NOMO-1 treated with dmso at 0.1 percent for 144 hours (cell line): Measurements from ENCODE around the gene BOD1L1.
A peak's percentile ranks its signal among the peaks of the same experiment; 100 is the strongest.
"Not testable (repeated sequence)": the region's sequence is repeated elsewhere in the genome, so short reads cannot be mapped to it uniquely, and the experiment has no call there.

Source experiments
- DNase-seq: peaks from one replicate; lab custom pipeline; 2025; ENCODE audit not compliant: unreplicated experiment; lab: John Stamatoyannopoulos, UW

The BOD1L1 gene

DNA sequence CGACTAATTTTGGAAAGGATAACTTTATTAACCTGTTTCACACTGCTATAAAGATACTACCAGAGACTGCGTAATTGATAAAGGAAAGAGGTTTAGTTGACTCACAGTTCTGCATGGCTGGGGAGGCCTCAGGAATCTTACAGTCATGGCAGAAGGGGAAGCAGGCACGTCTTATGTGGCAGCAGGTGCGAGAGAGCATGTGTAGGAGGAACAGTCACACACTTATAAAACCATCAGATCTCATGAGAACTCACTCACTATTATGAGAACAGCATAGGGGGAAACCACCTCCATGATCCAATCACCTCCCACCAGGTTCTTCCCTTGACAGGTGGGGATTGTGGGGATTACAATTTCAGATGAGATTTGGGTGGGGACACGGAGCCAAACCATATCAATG lies 67.4 kb downstream of the BOD1L1 start:
- DNase-seq, result not testable (repeated sequence)

DNA sequence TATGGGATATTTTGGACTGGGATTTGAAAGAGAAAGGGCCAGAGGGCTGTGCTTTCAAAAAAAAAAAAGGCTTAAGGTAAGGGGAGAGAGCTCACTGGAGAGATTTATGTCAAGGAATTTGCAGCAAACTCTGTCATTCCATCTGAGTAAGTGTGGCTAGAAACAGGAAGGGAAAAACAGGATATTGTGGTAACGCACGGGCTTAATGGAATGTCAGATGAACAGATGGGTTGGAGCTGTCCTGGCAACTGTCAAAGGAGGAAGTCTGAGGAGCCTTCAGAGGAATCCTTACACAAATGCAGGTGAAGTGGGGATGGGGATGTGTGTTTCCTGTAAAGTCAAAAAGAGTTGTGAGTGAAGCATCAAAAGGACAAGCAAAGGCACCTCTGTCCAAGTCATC lies 68.1 kb downstream of the BOD1L1 start:
- DNase-seq, result no peak

DNA sequence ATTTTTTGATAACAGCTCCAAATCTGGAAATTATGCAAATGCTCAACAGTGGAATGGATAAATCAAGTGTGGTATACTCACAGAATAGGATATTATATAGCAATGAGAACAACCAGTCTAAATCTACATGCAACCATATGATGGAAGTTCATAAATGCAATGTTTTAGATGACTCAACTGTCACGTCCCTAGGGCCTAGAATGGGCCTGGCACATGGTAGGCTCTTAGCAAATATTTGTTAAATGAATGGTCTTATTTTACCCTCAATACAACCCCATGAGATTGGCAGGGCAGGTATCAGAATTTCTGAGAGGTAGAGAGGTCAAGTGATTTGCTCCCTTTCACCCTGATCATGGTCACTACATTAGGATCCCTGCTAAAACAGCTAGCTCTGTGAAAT lies 68.6 kb downstream of the BOD1L1 start:
- DNase-seq, result no peak

DNA sequence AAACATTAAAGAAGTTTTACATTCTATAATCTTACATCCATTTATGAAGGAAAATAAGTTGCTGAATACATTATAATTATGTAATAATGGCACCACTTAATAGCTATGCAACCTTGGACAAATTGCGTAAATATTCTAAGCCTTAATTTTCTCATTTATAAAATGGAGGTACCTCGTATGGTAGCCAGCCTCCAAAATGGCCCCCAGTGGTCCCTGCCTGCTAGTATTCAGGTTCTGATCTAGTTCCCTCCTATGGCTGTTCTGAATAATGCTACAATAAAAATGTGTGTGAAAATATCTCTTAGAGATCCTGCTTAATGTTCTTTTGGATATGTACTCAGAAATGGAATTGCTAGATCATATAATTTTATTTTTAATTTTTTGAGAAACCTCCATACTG lies 72.2 kb downstream of the BOD1L1 start:
- DNase-seq, result no peak

DNA sequence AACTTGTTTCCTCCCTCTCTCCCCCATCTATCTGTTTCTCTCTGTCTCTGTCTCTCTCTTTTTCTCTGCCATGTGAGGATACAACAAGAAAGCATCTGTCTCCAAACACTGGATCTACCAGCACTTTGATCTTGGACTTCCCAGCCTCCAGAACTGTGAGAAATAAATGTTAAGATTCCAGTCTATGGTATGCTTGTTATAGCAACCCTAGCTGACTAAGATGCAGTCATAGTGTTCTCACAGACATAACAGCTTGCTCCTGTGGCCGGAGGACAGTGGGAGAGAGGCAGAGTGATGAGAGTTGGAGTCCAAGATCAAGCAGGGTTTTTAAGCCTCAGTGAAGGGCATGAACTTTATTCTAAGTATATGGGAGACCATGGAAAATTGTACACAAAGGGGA lies 74.4 kb downstream of the BOD1L1 start:
- DNase-seq, result no peak

DNA sequence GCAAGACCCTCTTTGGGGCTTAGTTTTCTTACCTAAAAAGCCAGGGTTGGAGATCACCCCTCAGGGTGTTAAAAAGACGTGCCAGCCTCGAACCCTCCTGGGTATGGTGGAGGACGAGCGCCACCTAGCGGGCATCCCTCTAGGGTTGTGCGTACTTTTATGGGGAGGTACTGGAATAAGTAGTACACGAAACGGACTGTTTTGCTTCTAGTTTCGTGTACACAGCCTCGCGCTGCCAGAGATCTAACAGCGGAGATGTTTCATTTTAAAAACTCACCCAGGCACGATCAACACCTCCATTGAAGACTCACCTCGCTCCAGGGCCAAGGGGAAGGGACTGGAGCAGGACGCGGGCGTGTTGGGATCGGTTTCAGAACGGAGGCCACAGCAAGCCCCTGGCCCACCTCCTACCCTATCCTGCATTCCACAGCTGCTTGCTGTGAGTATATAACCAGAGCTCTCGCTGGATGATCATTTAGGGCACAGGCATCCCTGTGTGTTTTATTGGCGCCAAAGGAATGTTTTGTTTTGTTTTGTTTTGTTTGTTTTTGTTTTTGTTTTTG lies 78.5 kb downstream of the BOD1L1 start:
- DNase-seq, result peak; percentile 71

DNA sequence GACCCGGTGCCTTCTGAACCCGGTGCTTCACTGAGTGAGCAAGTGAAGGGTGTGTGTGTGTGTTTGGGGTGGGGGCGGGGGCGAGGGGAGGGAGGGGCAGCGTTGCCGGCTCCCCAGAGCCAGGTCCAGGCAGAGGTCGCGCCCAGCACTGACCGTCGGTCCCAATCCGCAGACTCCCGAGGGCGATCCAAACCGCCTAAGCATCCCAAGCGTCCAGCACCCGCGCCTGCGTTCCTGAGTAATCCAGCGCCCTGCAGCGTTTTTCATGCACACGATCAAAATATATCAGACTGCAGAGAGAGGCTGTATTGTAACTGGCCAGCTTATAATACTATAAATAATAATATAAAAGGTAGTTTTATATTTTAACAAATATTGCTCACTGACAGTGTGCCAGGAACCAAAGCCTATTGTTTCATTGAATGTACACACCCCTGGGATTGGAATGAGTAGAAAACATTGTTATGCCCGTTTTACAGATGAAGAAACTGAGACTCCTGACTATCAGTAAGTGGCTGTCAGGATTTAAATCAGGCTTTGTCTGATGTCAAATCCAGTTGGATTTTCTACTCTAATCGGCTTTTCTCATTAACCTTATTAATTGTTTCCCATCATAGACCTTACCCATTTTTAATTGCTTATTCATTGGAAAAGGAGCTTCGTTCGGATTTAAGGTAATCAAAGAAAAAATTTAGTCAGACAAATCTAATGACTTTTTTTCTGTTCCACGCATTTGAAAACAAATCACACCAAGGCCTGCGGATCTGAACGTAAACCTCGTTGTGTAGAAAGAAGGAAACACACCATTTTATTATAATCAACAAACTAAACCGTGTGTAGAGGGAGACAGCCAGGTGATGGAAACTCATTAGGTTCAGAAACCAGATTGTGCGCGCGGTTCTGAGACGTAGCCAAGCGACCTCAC lies 79.2 kb downstream of the BOD1L1 start:
- no peak for DNase-seq

DNA sequence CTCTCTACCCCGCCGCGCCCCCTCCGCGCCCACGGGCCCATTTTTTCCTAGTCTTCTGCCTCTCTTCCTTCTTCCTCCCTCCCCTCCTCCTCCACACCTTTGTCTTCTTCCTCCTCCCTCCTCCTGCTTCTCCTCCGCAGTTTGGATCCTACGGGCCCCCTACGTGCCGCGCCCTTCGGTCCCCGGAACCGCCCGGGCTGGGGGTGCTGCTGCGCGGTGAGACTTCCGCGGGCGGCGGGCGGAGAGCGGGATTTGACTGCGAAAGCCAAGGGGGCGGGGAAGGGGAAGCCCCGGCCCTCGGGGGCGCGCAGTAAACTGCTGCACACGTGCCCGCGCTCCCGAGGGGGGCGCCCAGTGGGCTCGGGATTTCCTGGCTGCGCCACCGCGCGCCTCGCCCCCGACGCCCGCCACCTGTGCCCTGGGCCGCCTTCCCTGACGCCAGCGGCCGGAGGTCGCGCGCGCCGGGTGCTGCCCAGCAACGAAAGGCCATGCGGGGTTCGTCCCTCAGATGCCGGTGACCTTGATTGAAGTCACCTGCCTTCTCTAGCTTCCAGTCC lies 80.0 kb downstream of the BOD1L1 start:
- DNase-seq, result no peak

DNA sequence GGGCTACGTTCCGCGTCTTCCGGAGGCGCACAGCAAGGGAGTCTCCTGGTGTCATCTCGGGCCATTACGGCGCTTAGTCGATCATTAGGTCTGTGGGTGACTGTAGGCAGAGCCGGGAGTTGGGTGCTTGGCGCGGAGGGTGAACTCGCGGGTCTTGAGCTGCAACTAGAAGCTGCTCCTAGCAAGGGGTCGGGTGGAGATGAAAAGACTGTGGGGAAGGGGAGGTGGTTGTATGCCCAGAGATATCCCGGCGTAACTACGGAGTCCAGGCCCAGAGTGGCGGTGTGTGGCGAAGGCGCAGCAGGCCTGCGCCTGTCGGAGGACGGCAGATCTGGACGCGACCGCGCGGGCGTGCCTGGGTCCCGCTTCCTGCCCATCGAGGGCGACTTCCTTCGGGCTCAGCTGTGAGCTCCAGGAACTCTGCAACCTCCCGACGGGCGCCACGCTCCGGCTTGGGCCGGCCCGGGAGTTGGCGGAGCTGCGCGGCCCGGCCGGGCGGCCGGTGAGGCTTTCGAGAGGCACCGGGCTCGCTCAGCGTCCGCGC lies 80.5 kb downstream of the BOD1L1 start:
- DNase-seq, result no peak

DNA sequence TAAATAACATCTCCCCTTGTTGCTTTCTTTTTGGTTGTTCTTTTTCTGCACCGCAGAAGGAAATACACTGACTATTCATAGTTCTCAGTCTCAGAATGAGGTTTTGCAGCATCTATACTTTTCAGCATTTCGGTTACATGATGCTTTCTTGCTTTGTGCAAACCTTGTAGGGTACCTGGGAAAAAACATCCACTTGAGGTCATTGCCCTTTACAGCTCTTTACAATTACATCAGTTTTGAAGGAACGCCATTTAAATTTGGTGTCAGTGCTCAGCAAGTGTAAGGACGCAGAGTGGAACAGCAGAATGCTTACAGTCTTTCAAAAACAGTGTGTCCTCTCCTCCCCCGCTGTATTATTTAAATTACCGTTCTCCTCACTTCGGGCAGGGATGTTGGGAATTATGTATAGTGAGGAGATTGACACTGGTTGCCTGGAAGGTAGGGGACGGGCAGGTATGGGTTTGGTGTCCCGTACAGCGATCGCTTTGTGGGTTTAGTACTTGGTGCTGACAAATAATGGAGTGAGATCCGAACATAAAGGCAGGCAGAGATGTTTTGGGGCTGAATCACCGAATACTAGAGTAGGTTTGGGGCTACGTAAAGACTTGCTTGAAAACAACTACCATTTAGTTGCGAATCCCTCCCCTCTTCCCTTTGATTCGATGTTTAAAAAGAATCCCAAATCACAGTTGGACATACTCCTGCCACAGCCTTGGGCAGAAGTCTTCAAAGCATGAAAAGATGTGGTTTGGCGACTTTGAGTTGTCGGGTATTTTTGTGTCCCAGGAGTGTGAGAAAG lies 81.2 kb downstream of the BOD1L1 start:
- no peak for DNase-seq

DNA sequence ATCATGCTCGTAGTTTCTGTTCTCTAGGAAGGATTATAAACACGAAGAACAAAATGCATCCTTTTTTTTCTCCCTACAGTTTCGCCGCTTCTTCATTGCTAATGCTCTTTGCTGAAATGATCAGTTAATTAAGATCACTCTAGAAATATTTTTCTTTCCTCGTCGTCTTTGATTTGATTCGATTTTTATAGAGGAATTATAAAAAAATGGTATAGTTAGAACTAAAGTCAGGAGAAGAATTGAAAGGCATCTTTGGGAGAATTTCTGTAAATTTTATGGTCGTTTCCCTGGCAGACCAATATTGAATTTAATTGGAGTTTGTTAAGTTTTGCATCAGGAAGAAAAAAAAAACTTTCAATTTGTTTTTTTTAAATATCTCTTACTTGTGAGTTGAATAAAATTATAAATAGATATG lies 82.1 kb downstream of the BOD1L1 start:
- DNase-seq, result no peak

DNA sequence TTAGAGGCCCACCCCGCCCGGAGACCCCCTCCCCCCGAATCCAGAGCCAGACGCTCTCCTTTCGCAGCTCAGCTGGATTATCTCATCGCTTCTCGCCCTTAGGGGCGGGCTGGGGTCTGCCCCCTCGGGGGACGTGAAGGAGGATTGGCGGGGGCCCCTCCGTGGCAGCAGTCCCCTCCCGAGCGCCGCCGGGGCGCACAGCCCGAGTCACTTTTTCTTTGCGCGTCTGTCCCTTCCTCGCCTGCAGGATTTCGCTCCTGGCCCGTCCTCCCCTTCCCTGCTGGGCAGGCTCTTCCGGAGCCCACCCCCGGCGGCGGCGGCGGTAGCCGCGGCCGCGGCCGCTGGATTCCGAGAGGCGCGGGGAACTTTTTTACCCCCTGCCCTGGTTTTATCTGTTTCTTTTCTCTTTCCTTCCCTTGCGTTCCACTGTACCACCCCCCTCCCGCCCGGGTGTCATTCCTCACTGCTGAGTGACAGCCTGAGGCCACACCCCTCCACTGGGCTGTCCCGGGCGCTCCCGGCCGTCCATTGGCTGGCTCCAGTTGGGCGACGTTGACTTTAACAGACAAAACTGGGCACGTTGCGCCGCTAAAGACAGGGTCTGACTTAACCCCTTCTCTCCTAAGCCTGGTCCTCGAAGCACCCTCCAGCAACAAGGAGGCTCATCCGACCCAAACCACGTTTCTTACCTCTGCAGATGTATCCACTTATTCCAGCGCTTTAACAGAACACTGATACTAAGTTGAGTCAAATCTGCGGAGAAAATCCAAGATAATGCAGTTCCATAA lies 82.7 kb downstream of the BOD1L1 start:
- peak; percentile 79 for DNase-seq

DNA sequence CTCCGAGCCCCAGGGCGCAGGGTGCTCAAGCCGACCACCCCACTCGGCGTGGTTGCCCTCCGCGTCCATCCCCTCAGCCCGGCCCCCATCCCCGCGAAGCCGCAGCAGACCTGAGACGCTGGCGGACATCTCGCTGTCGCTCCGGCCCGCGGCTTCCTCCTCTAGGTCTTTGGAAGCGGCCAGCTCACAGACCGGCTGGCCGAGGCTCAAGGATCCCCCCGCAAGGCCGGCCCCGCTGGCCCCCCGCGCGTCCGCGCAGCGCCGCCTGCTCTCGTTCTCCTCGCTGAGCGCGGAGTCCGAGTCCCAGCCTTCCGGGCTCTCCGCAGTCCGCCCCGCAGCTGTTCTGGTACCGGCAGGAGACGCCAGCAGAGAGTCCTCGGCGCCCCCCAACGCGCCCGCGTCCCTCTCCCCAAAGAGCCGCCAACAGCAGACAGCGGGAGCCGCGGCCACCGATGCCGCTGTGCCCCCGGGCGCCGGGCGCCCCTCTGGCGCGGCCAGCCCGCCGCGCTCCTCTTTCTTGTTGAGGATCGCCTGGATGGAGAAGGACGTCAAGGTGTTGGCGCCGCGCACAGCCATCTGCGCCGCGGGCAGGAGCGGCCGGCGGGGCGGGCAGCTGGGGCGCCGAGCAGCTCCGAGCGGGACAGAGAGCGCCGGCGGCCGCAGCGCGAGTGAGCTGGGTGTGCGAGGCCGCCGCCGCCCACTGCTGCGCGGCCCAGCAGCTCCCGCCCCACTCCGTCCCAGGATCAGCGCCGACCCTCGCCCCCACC lies 83.5 kb downstream of the BOD1L1 start, which contains the start of gene NKX3-2:
TSS of gene NKX3-2 (minus strand) at position 670 of the 767 bp plus-strand sequence. CDS start at position 576, 94 bp downstream.
- DNase-seq, result no peak

DNA sequence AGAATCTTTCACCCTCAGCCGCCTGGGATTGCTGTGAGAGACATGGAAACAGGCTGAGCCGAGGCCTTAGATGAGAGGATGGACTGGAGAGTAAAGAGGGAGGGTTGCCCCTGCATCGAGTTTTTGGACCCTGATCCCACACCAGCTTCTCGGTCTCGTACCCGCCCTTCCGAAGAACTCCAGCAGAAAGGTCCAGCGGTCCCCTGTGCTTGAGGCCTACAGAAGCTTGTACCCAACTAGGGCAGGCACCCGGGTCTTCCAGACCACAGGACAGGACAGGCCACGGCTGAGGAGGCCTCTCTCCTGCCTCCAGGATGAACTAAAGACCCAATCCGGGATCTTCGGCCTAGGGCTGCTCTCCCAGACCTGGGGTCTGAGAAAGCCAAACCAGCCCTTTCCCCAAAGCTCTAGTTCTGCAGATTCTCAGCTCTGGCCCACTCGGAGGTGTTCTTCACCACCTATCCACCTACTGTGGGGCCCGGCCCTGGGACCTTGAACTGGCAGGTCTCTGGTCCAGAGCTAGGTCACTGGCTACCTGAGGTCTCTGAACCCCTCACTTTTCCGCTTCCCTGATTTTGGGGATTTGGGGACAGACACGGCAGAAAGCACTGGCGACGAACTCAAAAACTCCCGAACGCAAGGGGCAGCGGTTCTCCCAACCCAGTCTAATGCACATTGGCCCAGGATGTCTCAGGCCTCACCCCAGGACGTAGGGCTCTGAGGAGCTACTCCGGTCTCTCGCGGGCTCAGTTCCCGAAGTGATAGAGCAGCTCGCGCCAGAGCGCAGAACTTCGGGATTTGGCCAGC lies 84.3 kb downstream of the BOD1L1 start:
- DNase-seq, result no peak

DNA sequence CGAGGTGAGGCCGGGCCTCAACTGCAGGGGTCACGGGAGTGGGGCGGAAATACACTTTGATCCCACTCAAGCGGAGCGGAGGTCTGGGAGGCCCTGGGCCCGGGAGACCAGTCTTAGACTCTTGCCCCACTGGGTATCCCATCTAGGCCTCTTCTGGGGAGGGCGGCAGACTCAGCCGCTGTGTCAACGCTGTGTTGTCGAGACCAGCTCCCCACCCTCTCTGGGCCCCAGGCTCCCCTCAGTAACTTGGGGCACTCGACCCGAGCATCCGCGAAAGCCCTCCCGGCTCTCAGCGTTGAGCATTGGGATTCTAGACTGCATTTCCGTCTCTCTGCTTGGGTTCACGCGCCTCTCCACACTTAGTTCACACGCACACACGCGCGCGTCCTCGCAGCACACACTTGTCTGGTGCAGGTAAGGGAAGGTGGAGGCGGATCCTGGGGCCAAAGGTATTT lies 84.9 kb downstream of the BOD1L1 start:
- DNase-seq, result no peak

DNA sequence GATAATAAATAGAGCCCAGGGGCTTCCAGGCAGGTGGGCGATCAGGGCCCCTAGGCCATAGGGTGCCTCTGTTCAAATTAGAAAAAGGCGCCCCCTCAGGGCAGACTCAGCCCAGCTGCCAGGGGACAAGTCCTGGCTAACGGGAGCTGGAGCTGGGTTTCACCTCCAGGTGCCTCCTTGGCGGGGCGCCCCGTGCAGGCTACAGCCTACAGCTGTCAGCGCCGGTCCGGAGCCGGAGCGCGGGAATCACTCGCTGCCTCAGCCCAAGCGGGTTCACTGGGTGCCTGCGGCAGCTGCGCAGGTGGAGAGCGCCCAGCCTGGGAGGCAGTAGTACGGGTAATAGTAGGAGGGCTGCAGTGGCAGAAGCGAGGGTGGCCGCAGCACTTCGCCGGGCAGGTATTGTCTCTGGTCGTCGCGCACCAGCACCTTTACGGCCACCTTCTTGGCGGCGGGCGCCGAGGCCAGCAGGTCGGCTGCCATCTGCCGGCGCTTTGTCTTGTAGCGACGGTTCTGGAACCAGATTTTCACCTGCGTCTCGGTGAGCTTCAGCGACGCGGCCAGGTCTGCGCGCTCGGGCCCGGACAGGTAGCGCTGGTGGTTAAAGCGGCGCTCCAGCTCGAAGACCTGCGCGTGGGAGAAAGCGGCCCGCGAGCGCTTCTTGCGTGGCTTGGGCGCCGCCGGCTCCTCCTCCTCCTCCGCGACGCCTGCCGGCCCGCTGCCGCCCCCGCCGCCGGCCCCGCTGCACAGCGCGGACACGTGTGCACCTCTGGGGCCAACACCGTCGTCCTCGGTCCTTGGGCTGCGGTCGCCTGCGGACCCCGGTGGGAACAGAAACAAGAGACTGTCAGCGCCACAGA lies 85.6 kb downstream of the BOD1L1 start:
- DNase-seq, result no peak

DNA sequence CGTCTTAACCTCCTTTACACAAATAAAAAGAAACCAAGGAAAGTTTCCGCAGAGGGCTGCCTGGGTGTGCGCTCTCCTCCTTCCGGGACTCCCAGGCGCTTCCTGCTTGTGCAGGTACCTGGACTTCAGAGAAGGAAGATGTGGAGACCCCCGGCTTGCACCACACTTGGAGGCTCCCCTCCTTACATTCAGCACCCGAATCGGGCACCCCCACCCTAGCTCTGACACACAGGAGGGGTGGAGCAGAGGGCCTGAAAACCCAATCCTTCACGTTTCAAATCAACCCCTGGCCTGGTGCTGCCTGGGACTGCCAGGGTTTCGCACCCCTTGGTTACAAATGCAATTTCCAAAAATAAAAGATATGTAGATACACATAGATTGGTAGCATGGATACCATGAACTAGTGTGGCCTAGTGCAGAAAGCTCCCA lies 86.3 kb downstream of the BOD1L1 start:
- no peak for DNase-seq
